Measurements from ENCODE around the gene CHADL. TPM values are rescaled to one million over a fixed set of nuclear protein-coding genes. Genes with fewer than 3 reads are reported as not detected.

The CHADL gene
- total and polyA plus RNA-seq, 7 experiments from 2014 or later, result 0.31 to 1.8 (median 0.92) TPM

- H3K36me3 ChIP-seq (ENCODE audit: control insufficient read depth in 2 of 3, insufficient read depth in 3 of 3, low read length in 3 of 3), result peaks cover 0 to 26% (median 3%) of the 10 kb centered on the region in 3 experiments
- DNase-seq, result no peak
- H3K36me3 Mint-ChIP-seq, result peaks cover 0 to 1% (median 0%) of the 10 kb centered on the region in 5 donors
- ChIA-PET POLR2A (no interaction called here), CTCF (interaction anchor here (0.6 kb wide), 1 partner anchor 178 kb away, joined by 3 read pairs; no protein-coding TSS in a partner anchor)
- ATAC-seq, result no peak
- no peaks in the 10 kb centered on the region for H3K9me3 ChIP-seq (ENCODE audit: control insufficient read depth in 2 of 3, low read length in 3 of 3)
- no peaks in the 10 kb centered on the region for H3K9me3 Mint-ChIP-seq
- no peaks in the 10 kb centered on the region for H3K4me1 ChIP-seq (ENCODE audit: control insufficient read depth in 2 of 2, insufficient read depth in 2 of 2, low read length in 2 of 2)
- H3K27ac ChIP-seq (ENCODE audit: low read depth, low read length), result no peak overlapping the region
- H3K4me3 ChIP-seq (ENCODE audit: low read length), result no peak overlapping the region
- H3K27me3 Mint-ChIP-seq, result peaks cover 0 to 2% (median 0%) of the 10 kb centered on the region in 5 donors
- H3K4me1 Mint-ChIP-seq, result peaks cover 3 to 8% (median 5%) of the 10 kb centered on the region in 7 donors
- H3K4me3 Mint-ChIP-seq, result no peak overlapping the region
- H3K27ac Mint-ChIP-seq, result peak overlapping the region in 1 of 9 donors; percentile 43
- intact Hi-C loops (cut with micrococcal nuclease), result no loop called here
- no peaks in the 10 kb centered on the region for H3K27me3 ChIP-seq (ENCODE audit: control insufficient read depth in 2 of 2, insufficient read depth in 2 of 2, low read length in 2 of 2)
Measured at GRCh38 chr22:41242396-41243117, 1.8 kb upstream of the CHADL start.

- Mint-ChIP-seq H3K4me1 (peaks cover 5 to 17% (median 9%) of the 10 kb centered on the region in 7 donors), H3K36me3 (no peaks in the 10 kb centered on the region), H3K9me3 (no peaks in the 10 kb centered on the region), H3K27me3 (peaks cover 0 to 2% (median 0%) of the 10 kb centered on the region in 5 donors), H3K4me3 (peak overlapping the region in 1 of 10 donors; percentile 8), H3K27ac (peak overlapping the region in 2 of 9 donors; percentile 38 to 78)
- ATAC-seq (no peak), DNase-seq (no peak)
- peaks cover 0 to 11% of the 10 kb centered on the region in 2 donors for H3K4me1 ChIP-seq (ENCODE audit: control insufficient read depth in 2 of 2, insufficient read depth in 2 of 2, low read length in 2 of 2)
- ChIA-PET CTCF (no interaction called here), POLR2A (no interaction called here)
- H3K4me3 ChIP-seq (ENCODE audit: low read length), result no peak overlapping the region
- no peak overlapping the region for H3K27ac ChIP-seq (ENCODE audit: low read depth, low read length)
- H3K9me3 ChIP-seq (ENCODE audit: control insufficient read depth in 2 of 3, low read length in 3 of 3), result no peaks in the 10 kb centered on the region
- intact Hi-C loops (cut with micrococcal nuclease), result no loop called here
- peaks cover 0 to 15% (median 0%) of the 10 kb centered on the region in 3 experiments for H3K36me3 ChIP-seq (ENCODE audit: control insufficient read depth in 2 of 3, insufficient read depth in 3 of 3, low read length in 3 of 3)
- no peaks in the 10 kb centered on the region for H3K27me3 ChIP-seq (ENCODE audit: control insufficient read depth in 2 of 2, insufficient read depth in 2 of 2, low read length in 2 of 2)
Measured at GRCh38 chr22:41241133-41241676, 474 bp upstream of the CHADL start.

GRCh38 chr22:41239443-41240128, 1.1 kb downstream of the CHADL start:
- Histone ChIP-seq H3K4me1 (ENCODE audit: control insufficient read depth in 2 of 2, insufficient read depth in 2 of 2, low read length in 2 of 2) (peaks cover 0 to 11% of the 10 kb centered on the region in 2 donors), H3K9me3 (ENCODE audit: control insufficient read depth in 2 of 3, low read length in 3 of 3) (no peaks in the 10 kb centered on the region), H3K27me3 (ENCODE audit: control insufficient read depth in 2 of 2, insufficient read depth in 2 of 2, low read length in 2 of 2) (no peaks in the 10 kb centered on the region), H3K27ac (ENCODE audit: low read depth, low read length) (peak overlapping the region; percentile 6), H3K36me3 (ENCODE audit: control insufficient read depth in 2 of 3, insufficient read depth in 3 of 3, low read length in 3 of 3) (no peaks in the 10 kb centered on the region), H3K4me3 (ENCODE audit: low read length) (no peak overlapping the region)
- no peak for DNase-seq
- no peaks in the 10 kb centered on the region for H3K36me3 Mint-ChIP-seq
- H3K9me3 Mint-ChIP-seq, result no peaks in the 10 kb centered on the region
- peak overlapping the region in 3 of 10 donors; percentile 64 to 86 (median 74) for H3K4me3 Mint-ChIP-seq
- H3K27ac Mint-ChIP-seq, result peak overlapping the region in 5 of 9 donors; percentile 22 to 85 (median 46)
- peaks cover 5 to 17% (median 9%) of the 10 kb centered on the region in 7 donors for H3K4me1 Mint-ChIP-seq
- intact Hi-C loops (cut with micrococcal nuclease), result loop anchor here (5.0 kb wide), 3 partner anchors 42 to 147 kb away; partner anchors contain the start of genes EP300 (in 1 of the 2) and ZC3H7B (in 1 of the 2)
- POLR2A ChIA-PET, result no interaction called here
- H3K27me3 Mint-ChIP-seq, result peaks cover 0 to 2% (median 0%) of the 10 kb centered on the region in 5 donors
- CTCF ChIA-PET, result no interaction called here
- no peak for ATAC-seq

DNA sequence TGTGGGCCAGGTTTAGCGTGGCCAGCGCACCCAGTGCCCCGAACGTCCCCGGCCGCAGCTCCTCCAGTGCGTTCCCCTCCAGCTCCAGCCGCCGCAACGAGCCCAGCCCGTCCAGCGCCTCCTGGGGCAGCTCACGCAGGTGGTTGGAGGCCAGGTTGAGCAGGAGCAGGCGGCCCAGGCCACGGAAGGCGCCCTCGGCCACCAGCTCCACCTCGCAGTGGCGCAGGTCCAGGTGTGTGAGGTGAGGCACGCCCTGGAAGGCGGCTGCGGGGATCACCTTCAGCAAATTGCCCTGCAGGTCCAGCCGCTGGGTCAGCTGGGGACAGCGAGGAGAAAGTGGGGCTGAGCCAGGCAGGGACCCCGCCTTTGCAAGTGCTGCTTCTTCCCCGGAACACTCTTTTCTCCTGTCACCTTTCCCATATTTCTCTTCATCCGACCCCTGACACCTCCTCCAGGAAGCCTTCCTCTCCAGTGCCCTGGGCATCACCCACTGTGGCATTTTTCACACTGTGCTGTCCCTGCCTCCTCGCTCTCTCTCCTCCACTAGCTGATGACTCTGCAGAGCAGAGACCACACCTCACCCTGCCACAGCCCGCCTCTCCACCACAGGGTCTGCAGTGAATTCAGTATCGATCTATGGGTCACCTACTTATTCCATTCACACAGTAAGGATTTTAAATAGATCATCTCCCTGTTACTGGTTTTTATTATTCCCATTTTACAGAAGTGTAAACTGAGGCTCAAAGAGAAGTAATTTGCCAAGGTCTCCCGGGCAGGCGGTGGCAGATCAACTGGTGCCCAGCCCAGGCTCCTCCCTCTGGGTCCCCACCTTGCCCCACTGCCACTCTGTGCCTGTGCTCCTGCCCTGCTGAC, 1.9 kb downstream of the CHADL start:
- Mint-ChIP-seq H3K4me1 (peaks cover 5 to 19% (median 11%) of the 10 kb centered on the region in 7 donors), H3K9me3 (no peaks in the 10 kb centered on the region), H3K36me3 (no peaks in the 10 kb centered on the region), H3K4me3 (peak overlapping the region; percentile 64 to 87 (median 78)), H3K27me3 (peaks cover 0 to 2% (median 0%) of the 10 kb centered on the region in 5 donors), H3K27ac (peak overlapping the region in 6 of 9 donors; percentile 45 to 92 (median 74))
- intact Hi-C loops (cut with micrococcal nuclease), result loop anchor here (5.0 kb wide), 3 partner anchors 42 to 147 kb away; partner anchors contain the start of genes EP300 (in 1 of the 2) and ZC3H7B (in 1 of the 2)
- no peaks in the 10 kb centered on the region for H3K9me3 ChIP-seq (ENCODE audit: control insufficient read depth in 2 of 3, low read length in 3 of 3)
- no peak for ATAC-seq
- DNase-seq, result no peak
- no peak overlapping the region for H3K4me3 ChIP-seq (ENCODE audit: low read length)
- H3K36me3 ChIP-seq (ENCODE audit: control insufficient read depth in 2 of 3, insufficient read depth in 3 of 3, low read length in 3 of 3), result no peaks in the 10 kb centered on the region
- ChIA-PET POLR2A (interaction anchor here (1.1 to 2.8 kb wide), 7 partner anchors 20 to 384 kb away, joined by 3 to 18 read pairs (median 4); partner anchors contain the start of genes RANGAP1 and RBX1), CTCF (interaction anchor here (0.6 to 2.9 kb wide), 6 partner anchors 59 to 321 kb away, joined by 3 to 59 read pairs (median 4); no protein-coding TSS in a partner anchor)
- H3K4me1 ChIP-seq (ENCODE audit: control insufficient read depth in 2 of 2, insufficient read depth in 2 of 2, low read length in 2 of 2), result peaks cover 0 to 11% of the 10 kb centered on the region in 2 donors
- H3K27ac ChIP-seq (ENCODE audit: low read depth, low read length), result no peak overlapping the region
- H3K27me3 ChIP-seq (ENCODE audit: control insufficient read depth in 2 of 2, insufficient read depth in 2 of 2, low read length in 2 of 2), result no peaks in the 10 kb centered on the region

GRCh38 chr22:41237707-41238569, 2.8 kb downstream of the CHADL start:
- Mint-ChIP-seq H3K27ac (peak overlapping the region in 2 of 9 donors; percentile 44 to 63), H3K4me3 (peak overlapping the region in 9 of 10 donors; percentile 54 to 78 (median 73)), H3K9me3 (no peaks in the 10 kb centered on the region), H3K27me3 (peaks cover 0 to 2% (median 0%) of the 10 kb centered on the region in 5 donors), H3K4me1 (peaks cover 5 to 19% (median 11%) of the 10 kb centered on the region in 7 donors), H3K36me3 (no peaks in the 10 kb centered on the region)
- ChIA-PET POLR2A (interaction anchor here (0.6 to 2.8 kb wide), 16 partner anchors 10 to 507 kb away, joined by 3 to 18 read pairs (median 4); partner anchors contain the start of genes RANGAP1, RBX1, TEF and TOB2), CTCF (interaction anchor here (0.5 to 2.9 kb wide), 13 partner anchors 10 to 320 kb away, joined by 3 to 59 read pairs (median 4); no protein-coding TSS in a partner anchor)
- peak overlapping the region; percentile 10 for H3K4me3 ChIP-seq (ENCODE audit: low read length)
- no peaks in the 10 kb centered on the region for H3K9me3 ChIP-seq (ENCODE audit: control insufficient read depth in 2 of 3, low read length in 3 of 3)
- peak overlapping the region; percentile 57 for H3K27ac ChIP-seq (ENCODE audit: low read depth, low read length)
- DNase-seq (peak; percentile 74 to 86 (median 84)), ATAC-seq (peak; percentile 96)
- H3K4me1 ChIP-seq (ENCODE audit: control insufficient read depth in 2 of 2, insufficient read depth in 2 of 2, low read length in 2 of 2), result peaks cover 0 to 11% of the 10 kb centered on the region in 2 donors
- no peaks in the 10 kb centered on the region for H3K36me3 ChIP-seq (ENCODE audit: control insufficient read depth in 2 of 3, insufficient read depth in 3 of 3, low read length in 3 of 3)
- H3K27me3 ChIP-seq (ENCODE audit: control insufficient read depth in 2 of 2, insufficient read depth in 2 of 2, low read length in 2 of 2), result no peaks in the 10 kb centered on the region
- intact Hi-C loops (cut with micrococcal nuclease), result loop anchor here (1.0 to 5.0 kb wide), 6 partner anchors 33 to 316 kb away; partner anchors contain the start of genes EP300 (in 1 of the 2), L3MBTL2 (in 1 of the 2) and ZC3H7B (in 1 of the 2)

Data from naive thymus-derived CD4-positive, alpha-beta T cell (primary cell).